ENCODE data around the gene CARD11.

GRCh38 chr7:2937701-2938513 lies 105.8 kb downstream of the CARD11 start:
- TF ChIP-seq CTCF (IDR thresholded peaks at IDR 0.05): no peak
- no peak for TF ChIP-seq POLR2A (IDR thresholded peaks at IDR 0.05)

All from right lobe of liver (tissue), 4 donors.